Activated T-cell treated with anti-CD3 and anti-CD28 coated beads, Interleukin-2, amount 50 U/mL, for 72 hours (primary cell): Measurements from ENCODE around the gene ART3. TPM values are rescaled to one million over a fixed set of nuclear protein-coding genes. Genes with fewer than 3 reads are reported as not detected.
A peak's percentile ranks its signal among the peaks of the same experiment; 100 is the strongest.

Source experiments
- ATAC-seq, 2 donors: fragments of 150-1000 bp; cut with Tn5 transposase; replicated peaks in 1 of 2; 2 replicates each; pipeline ENCODE4 v1.10.0; 2021; ENCODE audit warnings: moderate library complexity in 2 of 2, mild to moderate bottlenecking in 1 of 2
- DNase-seq, 2 donors: peaks; one replicate each; pipeline ENCODE4 v3.0.0; 2021 to 2022; ENCODE audit warnings: mixed read lengths in 1 of 2
- H3K27ac Mint-ChIP-seq: one replicate; pipeline ENCODE4 v1.8.0; 2022; ENCODE audit warnings: mild to moderate bottlenecking, moderate library complexity, mixed read lengths
- H3K27me3 Mint-ChIP-seq: one replicate; pipeline ENCODE4 v1.8.0; 2022; ENCODE audit warnings: low read depth, mixed read lengths
- H3K36me3 Mint-ChIP-seq, 2 donors: one replicate each; pipeline ENCODE4 v1.8.0; 2022; ENCODE audit warnings: mixed read lengths in 2 of 2, mild to moderate bottlenecking in 1 of 2; ENCODE audit not compliant: insufficient read depth in 2 of 2
- H3K4me1 Mint-ChIP-seq: one replicate; pipeline ENCODE4 v1.8.0; 2022; ENCODE audit warnings: low read depth, mixed read lengths
- H3K4me3 Mint-ChIP-seq, 2 donors: one replicate each; pipeline ENCODE4 v1.8.0; 2022; ENCODE audit warnings: mild to moderate bottlenecking in 2 of 2, mixed read lengths in 2 of 2, moderate library complexity in 2 of 2
- H3K9me3 Mint-ChIP-seq, 2 donors: one replicate each; pipeline ENCODE4 v1.8.0; 2022; ENCODE audit warnings: mixed read lengths in 2 of 2
- total RNA-seq, 2 donors: library from RNA; stranded (reverse); gene quantifications; one replicate each; pipeline ENCODE4 v1.2.3, GENCODE V29; 2022

Gene ART3
- total RNA-seq, 2 donors from 2014 or later = not detected

- H3K4me1 Mint-ChIP-seq = no peaks in the 10 kb centered on the region
- ATAC-seq = no peak
- no peak overlapping the region for H3K4me3 Mint-ChIP-seq
- peaks cover 6 to 43% of the 10 kb centered on the region in 2 donors for H3K36me3 Mint-ChIP-seq
- H3K27ac Mint-ChIP-seq = peak overlapping the region; percentile 63
- no peaks in the 10 kb centered on the region for H3K9me3 Mint-ChIP-seq
- no peak for DNase-seq
- H3K27me3 Mint-ChIP-seq = no peaks in the 10 kb centered on the region
Observed at GRCh38 chr4:76125816-76126215, 51.3 kb downstream of the ART3 start.

GRCh38 chr4:76127754-76128153 is 53.2 kb downstream of the ART3 start:
- Mint-ChIP-seq H3K4me3 (no peak overlapping the region), H3K27me3 (no peaks in the 10 kb centered on the region), H3K27ac (peak overlapping the region; percentile 24), H3K36me3 (peaks cover 2 to 38% of the 10 kb centered on the region in 2 donors), H3K9me3 (no peaks in the 10 kb centered on the region), H3K4me1 (no peaks in the 10 kb centered on the region)
- DNase-seq = no peak
- ATAC-seq = no peak

GRCh38 chr4:76141241-76141640 is 66.7 kb downstream of the ART3 start:
- H3K27me3 Mint-ChIP-seq = no peaks in the 10 kb centered on the region
- H3K4me3 Mint-ChIP-seq = no peak overlapping the region
- DNase-seq = no peak
- peaks cover 10 to 28% of the 10 kb centered on the region in 2 donors for H3K36me3 Mint-ChIP-seq
- no peak for ATAC-seq
- H3K9me3 Mint-ChIP-seq = no peaks in the 10 kb centered on the region
- H3K4me1 Mint-ChIP-seq = peaks cover 28% of the 10 kb centered on the region
- H3K27ac Mint-ChIP-seq = no peak overlapping the region

GRCh38 chr4:76144546-76144945 is 70.0 kb downstream of the ART3 start:
- Mint-ChIP-seq H3K27ac (no peak overlapping the region), H3K4me3 (no peak overlapping the region), H3K27me3 (no peaks in the 10 kb centered on the region), H3K36me3 (peaks cover 10 to 24% of the 10 kb centered on the region in 2 donors), H3K9me3 (no peaks in the 10 kb centered on the region), H3K4me1 (peaks cover 38% of the 10 kb centered on the region)
- no peak for ATAC-seq
- DNase-seq = no peak

GRCh38 chr4:76147454-76148141 is 73.1 kb downstream of the ART3 start:
- DNase-seq = peak; percentile 53 to 63
- H3K4me3 Mint-ChIP-seq = peak overlapping the region; percentile 98 to 99
- peaks cover 0 to under 1% of the 10 kb centered on the region in 2 donors for H3K9me3 Mint-ChIP-seq
- ATAC-seq = peak; percentile 60 to 66
- peaks cover 8 to 15% of the 10 kb centered on the region in 2 donors for H3K36me3 Mint-ChIP-seq
- H3K27me3 Mint-ChIP-seq = no peaks in the 10 kb centered on the region
- H3K4me1 Mint-ChIP-seq = peaks cover 29% of the 10 kb centered on the region
- peak overlapping the region; percentile 94 for H3K27ac Mint-ChIP-seq

- Mint-ChIP-seq H3K4me3 (peak within 1 kb of the TSS; percentile 98 to 99), H3K9me3 (peaks cover 0 to 3% of the 10 kb centered on the region in 2 donors), H3K27ac (peak within 1 kb of the TSS; percentile 94), H3K36me3 (peaks cover 8% of the 10 kb centered on the region in 2 donors), H3K4me1 (peaks cover 29% of the 10 kb centered on the region), H3K27me3 (no peaks in the 10 kb centered on the region)
- peak; percentile 97 for DNase-seq
- peak; percentile 99 for ATAC-seq
Observed at GRCh38 chr4:76148142-76148865, 73.8 kb downstream of the ART3 start, which contains the start of gene NUP54. NUP54 (minus strand) TSS chr4:76148397; CDS start chr4:76148374, 23 bp downstream.

- Mint-ChIP-seq H3K4me1 (peaks cover 10% of the 10 kb centered on the region), H3K36me3 (peaks cover 1 to 5% of the 10 kb centered on the region in 2 donors), H3K27me3 (no peaks in the 10 kb centered on the region), H3K4me3 (no peak overlapping the region), H3K27ac (no peak overlapping the region), H3K9me3 (peaks cover 3 to 7% of the 10 kb centered on the region in 2 donors)
- ATAC-seq (no peak), DNase-seq (no peak)
Observed at GRCh38 chr4:76153356-76153755, 78.8 kb downstream of the ART3 start.

- Mint-ChIP-seq H3K27me3 (no peaks in the 10 kb centered on the region), H3K36me3 (peaks cover 0 to 2% of the 10 kb centered on the region in 2 donors), H3K4me3 (no peak overlapping the region), H3K27ac (no peak overlapping the region), H3K4me1 (no peaks in the 10 kb centered on the region), H3K9me3 (peaks cover 3 to 7% of the 10 kb centered on the region in 2 donors)
- DNase-seq = no peak
- ATAC-seq = no peak
Observed at GRCh38 chr4:76155979-76156378, 81.5 kb downstream of the ART3 start.

- no peak overlapping the region for H3K4me3 Mint-ChIP-seq
- ATAC-seq (no peak), DNase-seq (no peak)
- no peaks in the 10 kb centered on the region for H3K4me1 Mint-ChIP-seq
- H3K27me3 Mint-ChIP-seq = no peaks in the 10 kb centered on the region
- peaks cover 3 to 7% of the 10 kb centered on the region in 2 donors for H3K9me3 Mint-ChIP-seq
- H3K36me3 Mint-ChIP-seq = peaks cover 0 to 2% of the 10 kb centered on the region in 2 donors
- no peak overlapping the region for H3K27ac Mint-ChIP-seq
Observed at GRCh38 chr4:76156635-76157034, 82.1 kb downstream of the ART3 start.

- H3K27ac Mint-ChIP-seq = no peak overlapping the region
- ATAC-seq = no peak
Observed at GRCh38 chr4:76160355-76160754, 85.8 kb downstream of the ART3 start.

More at GRCh38 chr4:76160355-76160754, 85.8 kb downstream of the ART3 start:
- DNase-seq = no peak
- Mint-ChIP-seq H3K4me3 (no peak overlapping the region), H3K4me1 (no peaks in the 10 kb centered on the region), H3K36me3 (no peaks in the 10 kb centered on the region), H3K9me3 (peaks cover 0 to 2% of the 10 kb centered on the region in 2 donors), H3K27me3 (no peaks in the 10 kb centered on the region)

Other genes starting within 250 kb of the ART3 start
- not detected for gene PPEF2, start 172.3 kb upstream of the ART3 start, total RNA-seq
- 10 to 100 TPM; 22.4 to 31.6 TPM for gene NAAA, start 133.7 kb upstream of the ART3 start, total RNA-seq
- gene SDAD1, start 83.8 kb upstream of the ART3 start, total RNA-seq = 10 to 100 TPM; 42.4 to 46.4 TPM
- gene CXCL9, start 67.2 kb upstream of the ART3 start, total RNA-seq = 1 to 10 TPM in 1 of 2 donors, under 1 TPM in 1; 0.94 to 2.7 TPM
- 1 to 10 TPM in 1 of 2 donors, under 1 TPM in 1; 0.62 to 2.9 TPM for gene CXCL10, start 51.2 kb upstream of the ART3 start, total RNA-seq
- under 1 TPM in 1 of 2 donors, not detected in 1; 0.19 TPM for gene CXCL11, start 38.6 kb upstream of the ART3 start, total RNA-seq
- 10 to 100 TPM; 51.3 to 51.9 TPM for gene NUP54, start 73.7 kb downstream of the ART3 start, total RNA-seq
- 1 to 10 TPM; 5.1 to 8.1 TPM for gene SCARB2, start 139.1 kb downstream of the ART3 start, total RNA-seq
- gene FAM47E, start 177.0 kb downstream of the ART3 start, total RNA-seq = not detected
- gene STBD1, start 232.0 kb downstream of the ART3 start, total RNA-seq = under 1 TPM in 1 of 2 donors, not detected in 1; 0.30 TPM